HL-60/S4 (cell line): ENCODE measurements around the gene SCARF2.
"Not testable (repeated sequence)": the region's sequence is repeated elsewhere in the genome, so short reads cannot be mapped to it uniquely, and the experiment has no call there.

Source experiments
- in situ Hi-C: fragments of 300-500 bp; cut with MboI; formaldehyde crosslinking; loops from 2 replicates; pipeline ENCODE4 v1.14.3; 2022; ENCODE audit warnings: low sequenced_read_pairs

The SCARF2 gene

GRCh38 chr22:20378110-20378509, 59.5 kb downstream of the SCARF2 start:
- in situ Hi-C loops, result no loop called here

- in situ Hi-C loops, result not testable (repeated sequence)
These were observed 60.6 kb downstream of the SCARF2 start for GRCh38 chr22:20376983-20377382.

DNA sequence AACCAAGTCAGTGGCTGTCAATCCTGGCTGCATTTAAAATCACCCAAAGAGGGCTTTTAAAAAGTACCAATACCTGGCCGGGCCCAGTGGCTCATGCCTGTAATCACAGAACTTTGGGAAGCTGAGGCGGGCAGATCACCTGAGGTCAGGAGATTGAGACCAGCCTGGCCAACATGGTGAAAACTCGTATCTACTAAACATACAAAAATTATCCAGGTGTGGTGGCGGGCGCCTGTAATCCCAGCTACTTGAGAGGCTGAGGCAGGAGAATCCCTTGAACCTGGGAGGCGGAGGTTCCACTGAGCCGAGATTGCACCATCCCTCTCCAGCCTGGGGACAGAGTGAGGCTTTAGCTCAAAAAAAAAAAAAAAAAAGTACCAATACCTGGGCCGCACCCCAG, 61.3 kb downstream of the SCARF2 start:
- in situ Hi-C loops, result not testable (repeated sequence)
